RPMI8226 (cell line): Measurements from ENCODE around the gene CD209.

Experiments used
- DNase-seq: peaks from one replicate; pipeline ENCODE4 v3.0.0-alpha.2; 2015

The CD209 gene

DNA sequence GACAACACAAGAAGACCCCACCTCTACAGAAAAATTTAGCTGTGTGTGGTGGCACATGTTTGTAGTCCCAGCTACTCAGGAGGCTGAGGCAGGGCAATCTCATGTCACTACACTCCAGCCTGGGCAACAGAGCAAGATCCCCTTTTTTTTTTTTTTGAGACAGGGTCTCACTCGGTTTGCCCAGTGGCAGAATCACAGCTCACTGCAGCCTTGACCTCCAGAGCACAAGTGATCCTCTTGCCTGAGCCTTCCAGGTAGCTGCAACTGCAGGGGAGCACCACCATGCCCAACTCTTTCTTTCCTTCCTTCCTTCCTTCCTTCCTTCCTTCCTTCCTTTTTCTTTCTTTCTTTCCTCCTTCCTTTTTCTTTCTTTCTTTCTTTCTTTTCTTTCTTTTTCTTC is 11.2 kb downstream of the CD209 start:
- DNase-seq = no peak

DNA sequence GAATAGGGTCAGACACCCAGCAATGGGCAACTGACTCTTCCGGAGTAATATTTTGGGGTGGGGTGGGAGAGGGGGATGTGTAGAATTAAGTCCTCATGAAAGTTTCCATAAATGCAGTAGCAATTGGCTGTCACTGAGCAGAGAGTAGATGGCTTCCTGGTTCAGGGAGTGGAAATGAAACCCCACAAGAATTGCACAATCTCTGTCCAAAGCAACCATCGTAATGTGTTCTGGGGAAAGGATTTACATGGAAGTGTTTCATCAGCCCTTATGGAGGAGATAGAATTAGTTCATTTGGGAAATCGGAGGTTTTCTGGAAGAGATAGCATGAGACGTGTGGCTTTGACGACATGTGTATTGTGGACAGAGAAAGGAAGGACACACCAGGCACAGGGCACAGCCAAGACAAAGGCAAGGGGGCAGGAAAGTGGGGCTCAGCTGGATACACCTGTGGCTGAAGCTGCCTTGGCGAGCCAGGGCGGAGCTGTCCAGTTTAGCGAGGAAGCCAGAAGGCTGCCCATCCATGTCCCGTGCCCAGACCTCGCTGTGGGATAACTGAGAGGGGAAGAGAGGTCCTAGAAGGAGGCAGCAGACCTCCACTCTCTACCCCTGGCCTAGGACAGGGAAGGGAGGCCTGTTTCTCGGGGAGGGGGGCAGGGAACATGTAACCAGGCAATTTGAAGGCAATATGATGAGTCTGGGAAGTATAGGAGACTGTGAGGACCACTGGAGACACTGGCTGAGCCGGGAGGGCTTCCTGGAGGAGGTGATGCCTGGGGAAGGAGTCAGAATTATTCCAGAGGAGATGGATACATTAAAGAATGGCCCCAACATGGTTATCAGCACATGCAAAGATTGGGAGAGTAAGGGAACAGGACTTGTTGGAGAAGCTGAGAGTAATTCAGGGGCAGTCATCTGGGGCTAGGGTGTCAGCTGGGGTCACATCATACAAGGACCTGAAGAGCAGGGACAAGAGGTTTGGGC is 12.8 kb downstream of the CD209 start:
- DNase-seq = no peak

DNA sequence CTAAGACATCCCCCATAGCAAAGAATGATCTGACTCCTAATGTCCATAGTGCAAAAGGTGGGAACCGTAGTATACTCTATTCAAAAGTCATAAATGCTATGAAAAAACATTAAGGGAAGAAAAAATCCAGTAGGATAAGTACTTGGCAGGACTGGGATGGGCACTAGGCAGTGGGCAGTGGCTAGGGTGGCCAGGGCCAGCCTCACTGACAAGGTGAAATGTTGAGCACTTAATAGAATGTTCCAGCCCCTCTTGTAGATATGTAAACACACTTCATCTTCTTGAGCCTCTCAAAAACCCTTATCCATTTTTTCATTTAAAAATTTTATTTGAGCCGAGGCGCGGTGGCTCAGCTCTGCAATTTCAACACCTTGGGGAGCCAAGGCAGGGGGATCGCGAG is 14.0 kb downstream of the CD209 start:
- no peak for DNase-seq

DNA sequence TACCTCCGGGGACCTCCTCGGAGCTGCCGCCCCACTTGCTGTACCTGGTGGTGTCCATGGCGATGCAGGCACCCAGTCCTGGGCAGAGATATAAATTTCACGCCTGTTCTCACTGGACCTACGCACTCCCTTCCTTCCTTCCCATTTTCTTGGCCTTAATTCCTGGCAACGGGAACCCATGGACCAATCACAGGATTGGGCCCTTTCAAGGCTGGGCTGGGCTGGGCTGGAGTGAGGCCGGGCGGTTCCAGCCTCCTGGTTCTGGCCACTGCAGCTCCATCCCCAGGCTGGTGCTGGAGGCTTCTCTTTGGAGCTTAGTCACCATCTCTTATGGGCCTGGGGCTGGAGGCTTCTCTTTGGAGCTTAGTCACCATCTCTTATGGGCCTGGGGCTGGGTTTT is 15.3 kb downstream of the CD209 start, which contains the start of gene CLEC4G:
TSS of gene CLEC4G (minus strand) at position 66 of the 400 bp plus-strand sequence. CDS start at position 58, 8 bp downstream.
- no peak for DNase-seq

DNA sequence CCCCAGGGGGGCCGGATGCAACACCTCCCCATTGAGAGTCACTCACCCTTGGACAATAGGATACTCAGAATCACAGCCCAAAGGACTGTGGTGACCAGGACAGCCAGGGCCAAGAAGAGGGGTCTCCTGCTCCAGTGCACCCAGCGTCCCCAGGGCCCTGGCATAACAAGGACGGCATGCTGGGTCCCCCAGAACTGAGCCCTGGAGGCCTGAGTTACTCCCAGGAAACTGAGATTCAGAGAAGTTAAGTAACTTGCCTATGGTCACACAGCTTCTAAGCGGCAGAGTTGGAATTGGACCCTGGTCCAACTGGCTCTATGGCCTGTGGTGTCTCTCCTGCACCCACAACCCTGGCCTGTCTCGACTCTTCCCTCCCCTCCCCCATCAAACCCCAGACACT is 15.7 kb downstream of the CD209 start:
- DNase-seq = no peak

DNA sequence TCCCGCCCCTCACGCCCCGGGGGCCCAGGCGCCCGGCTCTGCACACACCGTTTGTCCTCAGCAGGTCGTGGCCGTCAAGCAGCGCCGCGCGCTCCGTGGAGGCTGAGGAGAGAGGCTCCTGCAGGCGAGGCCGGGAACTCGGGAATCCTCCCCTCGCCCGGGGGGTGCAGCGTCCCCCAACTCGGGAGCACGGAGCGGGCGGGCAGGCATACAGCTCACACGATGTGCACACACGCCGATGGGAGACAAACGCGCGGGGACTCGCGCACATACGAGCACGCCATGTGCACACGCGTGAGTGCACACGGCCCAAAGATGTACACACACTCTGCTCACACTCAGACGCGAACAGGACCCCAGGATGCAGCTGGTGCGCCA is 16.1 kb downstream of the CD209 start:
- DNase-seq = no peak

DNA sequence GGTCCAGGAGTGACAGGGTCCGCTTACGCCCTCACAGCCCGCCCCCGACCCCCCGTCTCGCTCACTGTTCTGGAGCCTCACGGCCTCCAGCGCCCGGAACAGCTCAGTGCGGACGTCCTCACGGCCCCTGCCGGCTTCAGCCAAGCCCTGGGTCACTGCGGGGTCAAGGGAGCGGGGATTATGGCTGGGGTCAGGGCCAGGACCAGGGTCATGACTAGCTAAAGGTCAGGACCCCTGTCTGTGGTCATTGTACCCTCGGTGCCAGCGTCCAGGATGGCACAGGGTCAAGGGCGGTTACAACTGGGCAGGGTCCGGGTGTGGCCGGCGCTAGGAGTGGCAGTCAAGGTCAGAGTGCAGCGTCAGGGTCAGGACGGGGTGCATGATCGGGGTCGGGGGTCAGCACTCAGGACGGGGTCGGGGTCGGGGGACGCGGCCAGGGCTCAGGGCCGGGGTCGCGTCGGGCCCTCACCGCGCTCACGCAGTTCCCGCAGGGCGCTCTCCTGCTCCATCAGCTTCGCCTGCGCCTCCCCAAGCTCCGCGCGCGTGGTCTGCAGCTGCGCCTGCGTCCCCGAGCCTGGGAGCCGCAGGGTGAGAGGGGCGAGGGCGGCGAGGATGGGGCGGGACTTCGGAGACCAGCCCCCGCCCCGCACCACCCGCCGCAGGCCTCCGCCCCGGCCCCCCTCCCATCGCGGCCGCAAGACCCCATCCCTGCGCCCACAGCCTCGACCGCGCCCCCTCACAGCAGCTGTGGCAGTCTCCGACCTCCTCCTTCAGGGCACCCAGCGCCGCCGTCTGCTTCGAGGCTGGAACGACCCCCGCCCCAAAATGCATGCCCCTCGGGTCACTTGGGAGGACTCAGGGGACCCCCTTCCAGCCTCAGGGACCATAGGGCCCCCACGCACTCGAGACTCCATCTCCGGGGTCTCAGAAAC is 16.8 kb downstream of the CD209 start:
- DNase-seq = no peak

DNA sequence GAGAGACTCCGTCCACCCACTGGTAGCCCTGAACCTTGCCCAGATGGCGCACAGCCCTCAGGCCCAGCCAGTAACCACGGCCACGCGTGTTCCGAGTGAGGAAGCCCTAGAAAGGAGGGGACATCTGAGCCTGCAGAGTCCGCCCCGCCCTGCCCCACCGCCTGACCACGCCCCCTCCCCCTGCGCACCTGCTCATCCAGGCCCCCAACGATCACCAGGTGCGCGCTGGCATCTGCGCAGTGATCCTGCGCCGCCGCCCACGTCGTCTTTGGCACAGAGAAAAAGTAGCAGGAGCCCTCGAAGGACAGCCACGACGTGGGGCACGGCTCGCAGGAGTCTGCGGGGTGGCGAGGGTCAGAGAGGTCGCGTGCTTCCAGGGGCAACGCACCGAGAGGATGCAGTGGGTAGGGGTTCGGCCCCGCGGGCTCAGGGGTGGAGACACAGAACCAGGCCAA is 17.5 kb downstream of the CD209 start:
- DNase-seq = peak; percentile 62

DNA sequence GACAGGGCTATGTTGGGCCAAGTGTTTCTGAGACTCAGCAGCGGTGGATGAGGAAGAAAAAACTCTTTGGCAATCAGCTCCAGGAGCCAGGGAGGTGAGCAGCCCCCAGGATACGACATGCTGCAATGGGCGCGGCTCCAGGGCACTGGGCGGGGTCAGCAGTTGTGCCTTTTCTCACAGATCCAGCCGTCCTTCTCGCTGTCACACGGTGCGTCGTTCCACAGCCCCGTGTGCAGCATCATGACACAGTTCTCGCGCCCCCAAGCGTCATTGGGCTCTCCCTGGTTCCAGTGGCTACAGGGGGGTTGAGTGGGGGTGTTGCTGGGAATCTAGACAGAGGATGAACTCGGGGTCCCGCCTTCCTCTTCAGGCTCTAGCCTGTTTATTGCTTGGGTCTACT is 18.1 kb downstream of the CD209 start:
- DNase-seq = peak; percentile 33

DNA sequence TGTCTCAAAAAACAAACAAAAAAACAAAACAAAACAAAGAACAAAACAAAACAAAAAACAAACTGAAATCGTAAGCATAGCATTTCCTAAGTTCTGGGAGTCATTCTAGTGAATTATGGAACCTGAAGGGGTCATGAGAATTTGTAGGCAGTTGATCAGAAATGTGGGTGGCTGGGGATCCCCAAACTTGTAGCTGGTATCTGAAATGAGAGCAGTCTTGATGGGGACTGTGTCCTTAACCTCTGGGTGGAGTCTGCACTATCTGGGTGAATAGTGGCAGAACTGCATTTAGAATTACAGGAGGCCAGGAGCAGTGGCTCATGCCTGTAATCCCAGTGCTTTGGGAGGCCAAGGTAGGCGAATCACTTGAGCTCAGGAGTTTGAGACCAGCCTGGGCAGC is 21.5 kb downstream of the CD209 start:
- DNase-seq = no peak

DNA sequence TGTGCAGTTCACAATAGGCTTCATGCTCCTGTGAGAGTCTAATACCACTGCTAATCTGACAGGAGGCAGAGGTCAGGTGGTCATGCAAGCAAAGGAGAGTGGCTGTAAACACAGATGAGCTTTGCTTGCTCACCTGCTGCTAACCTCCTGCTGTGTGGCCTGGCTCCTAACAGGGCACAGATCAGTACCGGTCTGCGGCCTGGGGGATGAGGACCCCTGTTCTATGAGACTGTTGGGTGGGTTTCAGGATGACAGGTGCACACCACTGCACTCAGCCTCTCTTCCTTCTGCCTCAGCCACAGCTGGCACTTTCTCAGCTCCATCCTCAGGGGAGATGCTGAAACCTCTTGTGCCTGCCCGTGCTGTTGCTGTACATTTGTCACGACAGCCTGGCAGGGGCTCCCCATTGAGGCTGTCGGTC is 25.1 kb downstream of the CD209 start:
- DNase-seq = peak; percentile 42

DNA sequence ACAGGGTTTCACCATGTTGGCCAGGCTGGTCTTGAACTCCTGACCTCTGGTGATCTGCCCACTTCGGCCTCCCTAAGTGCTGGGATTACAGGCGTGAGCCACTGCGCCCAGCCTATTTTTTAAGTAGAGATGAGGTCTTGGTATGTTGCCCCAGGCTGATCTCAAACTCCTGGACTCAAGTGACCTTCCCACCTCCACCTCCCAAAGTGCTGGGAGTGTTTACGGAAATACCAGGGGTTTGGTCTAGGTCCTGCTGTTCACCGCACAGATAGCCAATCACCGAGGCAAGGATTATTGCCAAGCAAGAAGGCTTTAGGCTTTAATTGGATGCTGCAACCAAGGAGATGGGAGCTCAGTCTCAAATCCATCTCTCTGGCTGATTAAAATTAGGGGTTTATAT is 27.0 kb downstream of the CD209 start:
- DNase-seq = no peak

DNA sequence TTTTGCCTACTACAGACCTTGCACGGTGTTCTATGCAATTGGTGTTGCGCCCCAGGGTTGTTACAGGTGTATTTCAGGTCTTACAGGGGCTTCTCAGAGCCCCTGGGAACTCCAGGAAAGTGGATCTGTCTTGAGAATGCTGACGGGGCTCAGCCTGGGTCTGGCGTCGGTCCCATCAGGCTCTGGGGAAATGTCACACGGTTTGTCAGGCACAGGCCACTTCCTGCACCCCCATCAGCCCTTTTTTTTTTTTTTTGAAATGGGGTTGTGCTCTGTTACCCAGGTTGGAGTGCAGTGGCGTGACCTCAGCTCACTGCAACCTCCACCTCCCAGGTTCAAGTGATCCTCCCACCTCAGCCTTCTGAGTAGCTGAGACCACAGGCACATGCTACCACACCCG is 28.7 kb downstream of the CD209 start:
- DNase-seq = no peak

DNA sequence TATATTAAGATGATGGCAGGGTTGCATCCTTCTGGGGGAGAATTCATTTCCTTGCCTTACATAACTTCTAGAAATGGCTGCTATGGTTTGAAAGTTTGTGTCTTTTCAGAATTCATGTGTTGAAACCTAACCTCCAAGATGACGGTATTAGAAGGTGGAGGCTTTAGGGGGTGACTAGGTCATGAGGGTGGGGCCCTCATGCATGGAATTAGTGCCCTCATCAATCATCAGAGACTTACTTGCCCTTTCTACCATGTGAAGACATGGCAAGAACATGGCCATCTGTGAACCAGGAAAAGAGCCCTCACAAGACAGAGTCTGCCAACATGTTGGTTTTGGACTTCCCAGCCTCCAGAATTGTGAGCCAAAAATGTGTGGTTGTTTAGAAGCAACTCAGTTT is 30.6 kb downstream of the CD209 start:
- no peak for DNase-seq

DNA sequence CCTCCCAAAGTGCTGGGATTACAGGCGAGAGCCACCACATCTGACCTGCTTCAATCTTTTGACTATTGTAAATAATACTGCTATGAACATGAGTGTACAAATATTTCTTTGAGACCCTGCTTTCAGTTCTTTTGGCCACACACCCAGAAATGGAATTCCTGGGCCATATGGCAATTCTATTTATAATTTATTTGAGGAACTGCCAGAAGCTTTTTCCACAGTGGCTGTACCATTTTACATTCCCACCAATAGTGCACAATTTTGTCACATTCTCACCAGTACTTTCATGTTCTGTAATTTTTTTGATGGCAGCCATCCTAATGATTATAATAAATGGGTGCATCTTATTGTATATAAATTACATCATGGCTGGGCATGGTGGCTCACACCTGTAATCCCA is 31.7 kb downstream of the CD209 start:
- no peak for DNase-seq

DNA sequence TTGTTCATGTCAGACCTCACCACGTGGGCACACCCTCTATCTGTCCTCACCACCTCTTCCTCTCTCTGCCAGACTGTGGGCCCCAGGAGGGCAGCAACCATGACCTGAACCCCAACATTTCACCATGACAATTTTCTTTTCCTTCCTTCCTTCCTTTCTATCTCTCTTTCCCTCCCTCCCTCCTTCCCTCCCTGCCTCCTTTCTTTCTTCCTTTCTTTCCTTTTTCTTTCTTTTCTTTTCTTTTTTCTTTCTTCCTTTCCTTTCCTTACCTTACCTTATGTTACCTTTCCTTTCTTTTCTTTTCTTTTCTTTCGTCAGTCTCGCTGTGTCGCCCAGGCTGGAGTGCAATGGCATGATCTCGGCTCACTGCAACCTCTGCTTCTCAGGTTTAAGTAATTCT is 36.7 kb downstream of the CD209 start:
- DNase-seq = no peak

DNA sequence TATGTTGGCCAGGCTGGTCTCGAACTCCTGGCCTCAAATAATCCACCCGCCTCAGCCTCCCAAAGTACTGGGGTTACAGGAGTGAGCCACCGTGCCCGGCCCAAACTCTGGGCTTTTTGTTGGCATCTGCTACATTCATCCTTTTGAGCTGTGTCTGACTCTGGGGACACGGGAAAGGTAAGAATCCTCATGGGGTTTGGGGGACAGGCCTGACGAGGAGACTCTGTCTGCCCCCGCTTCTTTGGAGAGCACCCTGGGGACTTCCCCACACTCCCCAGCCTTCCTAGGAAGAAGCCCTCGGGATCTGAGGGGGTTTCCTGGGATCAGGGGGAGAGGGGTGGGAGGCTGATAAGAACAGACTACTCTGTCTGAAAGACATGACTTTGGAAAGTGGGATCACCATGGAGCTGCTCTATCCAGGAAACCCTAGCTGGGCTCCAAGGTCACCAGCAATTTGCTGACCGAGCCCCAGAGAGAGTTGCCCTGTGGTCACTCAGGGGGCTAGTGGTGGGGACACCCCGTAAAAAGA is 37.3 kb downstream of the CD209 start:
- no peak for DNase-seq

DNA sequence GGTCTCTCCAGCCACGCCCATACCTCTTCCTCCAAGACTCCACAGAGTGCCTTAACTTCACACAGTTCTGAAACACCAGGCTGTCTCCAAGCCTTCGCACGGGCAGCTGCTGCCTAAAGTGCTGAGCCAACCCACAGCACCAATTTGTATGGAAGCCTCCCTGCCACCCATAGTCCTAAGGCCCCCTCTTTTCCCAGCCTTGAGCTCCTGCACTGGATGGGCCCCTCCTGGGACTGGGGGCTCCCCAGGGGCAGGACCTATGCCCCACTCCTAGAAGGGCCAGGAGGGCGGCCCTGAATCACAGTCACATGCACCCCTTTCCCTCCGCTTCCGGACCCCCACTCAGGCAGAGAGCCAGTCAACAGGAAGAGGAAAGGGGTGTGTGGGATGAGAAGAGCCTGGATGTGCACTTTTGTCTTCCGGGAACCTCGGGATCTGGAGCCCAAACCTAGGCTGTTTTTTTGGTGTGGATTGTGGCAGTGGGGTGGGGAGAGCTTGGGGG is 40.3 kb downstream of the CD209 start:
- peak; percentile 39 for DNase-seq

DNA sequence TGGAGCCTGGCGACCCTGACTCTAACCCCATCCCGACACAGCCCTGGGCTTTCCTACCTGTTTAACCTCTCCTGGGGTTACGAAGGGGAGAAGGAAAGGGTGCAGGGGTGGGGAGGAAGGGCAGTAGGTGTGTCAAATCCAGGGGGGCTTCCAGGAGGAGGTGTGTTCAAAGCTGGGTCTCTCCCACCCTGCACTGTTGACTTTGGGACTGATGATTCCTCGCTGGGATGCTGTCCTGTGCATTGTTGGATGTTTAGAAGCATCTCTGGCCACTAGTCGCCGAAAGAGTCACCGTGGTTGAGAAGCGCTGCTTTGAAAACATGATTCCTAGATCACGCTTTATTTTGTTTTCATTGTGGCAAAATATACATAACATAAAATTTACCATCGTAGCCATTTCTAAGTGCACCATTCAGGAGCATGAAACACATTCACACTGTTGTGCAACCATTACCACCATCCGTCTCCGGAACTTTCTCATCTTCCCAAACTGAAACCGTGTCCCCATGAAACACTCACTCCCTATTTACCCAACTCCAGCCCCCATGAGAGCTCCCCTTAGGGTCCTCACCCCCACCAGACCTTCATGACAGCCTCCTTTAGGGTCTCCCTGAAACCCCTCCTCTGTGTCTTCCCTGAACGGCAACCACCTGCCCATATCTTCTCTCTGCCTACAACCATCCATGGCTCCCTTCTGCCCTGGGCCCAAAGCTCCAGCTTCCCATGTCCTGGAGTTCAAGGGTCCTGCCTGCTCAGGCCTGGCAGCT is 41.0 kb downstream of the CD209 start:
- DNase-seq = no peak

DNA sequence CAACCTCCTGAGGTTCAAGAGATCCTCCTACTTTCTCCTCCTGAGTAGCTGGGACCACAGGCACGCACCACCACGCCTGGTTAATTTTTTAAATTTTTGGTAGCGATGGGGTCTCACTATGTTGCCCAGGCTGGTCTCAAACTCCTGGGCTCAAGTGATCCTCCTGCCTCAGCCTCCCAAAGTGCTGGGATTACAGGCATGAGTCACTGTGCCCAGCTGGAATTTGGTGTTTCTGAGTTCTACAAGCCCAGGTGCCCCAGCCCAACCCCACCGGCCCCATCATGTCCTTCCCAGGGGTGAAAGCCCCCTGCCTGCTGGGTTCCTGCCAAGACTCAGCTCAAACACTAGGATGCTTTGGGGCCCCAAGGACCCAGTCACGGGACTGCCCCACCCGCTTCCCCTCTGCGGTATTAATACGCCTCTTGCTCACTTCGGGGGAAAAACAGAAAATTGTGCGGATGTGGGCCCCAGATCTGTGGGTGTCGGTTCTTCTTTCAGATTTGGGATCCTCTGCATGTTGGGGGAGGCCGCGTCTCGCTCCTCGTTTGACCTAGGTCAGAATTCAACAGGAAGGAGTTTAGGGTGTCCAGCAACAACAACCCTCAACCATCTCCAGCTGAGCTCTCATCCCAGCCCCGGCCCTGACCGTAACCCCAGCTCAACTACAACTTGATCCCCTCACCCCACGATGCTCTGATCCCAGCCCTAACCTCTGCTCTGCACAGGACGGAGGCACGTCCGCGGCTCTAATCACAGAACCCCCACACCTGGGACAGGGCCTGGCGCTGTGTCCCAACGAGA is 41.7 kb downstream of the CD209 start:
- peak; percentile 64 for DNase-seq
